8988T (cell line): ENCODE results near the gene AGBL4.

Experiments used
- DNase-seq: peaks from one replicate; pipeline ENCODE4 v3.0.0; 2011

Gene AGBL4

DNA sequence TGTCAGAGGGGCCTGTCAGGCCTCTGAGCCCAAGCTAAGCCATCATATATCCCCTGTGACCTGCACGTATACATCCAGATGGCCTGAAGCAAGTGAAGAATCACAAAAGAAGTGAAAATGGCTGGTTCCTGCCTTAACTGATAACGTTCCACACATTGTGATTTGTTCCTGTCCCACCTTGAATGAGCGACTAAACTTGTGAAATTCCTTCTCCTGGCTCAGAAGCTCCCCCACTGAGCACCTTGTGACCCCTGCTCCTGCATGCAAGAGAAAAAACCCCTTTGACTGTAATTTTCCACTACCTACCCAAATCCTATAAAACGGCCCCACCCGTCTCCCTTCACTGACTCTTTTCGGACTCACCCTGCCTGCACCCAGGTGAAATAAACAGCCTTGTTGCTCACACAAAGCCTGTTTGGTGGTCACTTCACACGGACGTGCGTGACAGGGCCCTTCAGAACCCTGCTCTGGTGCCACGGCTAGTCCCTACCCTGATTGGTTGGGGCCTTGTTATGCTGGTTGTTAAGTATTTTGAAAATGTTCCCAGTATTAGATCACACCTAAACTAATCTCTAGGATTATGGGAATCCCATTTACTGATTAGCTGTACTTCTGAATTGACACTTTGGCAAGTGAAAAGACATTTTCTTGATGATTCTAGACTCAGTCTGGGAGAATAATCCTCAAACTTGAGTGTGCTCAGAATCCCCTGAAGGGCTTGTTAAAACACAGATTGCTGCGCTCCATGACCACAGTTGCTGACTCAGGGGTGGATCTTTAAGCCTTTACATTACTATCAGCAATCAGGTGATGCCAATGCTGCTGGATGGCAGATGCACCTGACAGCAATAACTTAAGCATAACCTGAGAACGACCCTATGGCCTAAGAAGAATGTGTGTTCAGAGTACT lies 1523.0 kb downstream of the AGBL4 start:
- DNase-seq: no peak

DNA sequence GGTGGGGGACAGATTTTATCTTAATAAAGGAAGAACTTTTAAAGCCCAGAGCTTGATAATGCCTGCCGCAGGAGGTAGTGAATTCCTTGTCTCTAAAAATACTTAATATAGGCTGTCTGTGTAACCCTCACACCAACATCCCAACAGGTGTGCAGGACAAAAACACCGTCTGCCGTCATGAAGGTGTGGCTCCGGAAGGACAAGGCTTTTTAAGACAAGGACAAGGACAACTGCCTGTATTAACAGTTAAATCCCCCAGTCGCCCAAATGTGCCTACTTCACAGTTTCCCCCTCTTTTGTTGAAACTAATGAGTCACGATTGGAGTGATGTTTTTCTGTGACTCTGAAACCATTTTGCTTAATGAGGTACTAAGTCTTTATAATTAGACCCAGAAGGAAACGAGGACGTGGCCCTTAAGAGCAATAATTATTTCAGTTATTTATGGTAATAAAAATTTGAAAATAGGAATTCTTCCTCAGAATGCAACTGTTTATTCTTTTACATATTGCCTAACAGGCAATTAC lies 1524.5 kb downstream of the AGBL4 start:
- no peak for DNase-seq

DNA sequence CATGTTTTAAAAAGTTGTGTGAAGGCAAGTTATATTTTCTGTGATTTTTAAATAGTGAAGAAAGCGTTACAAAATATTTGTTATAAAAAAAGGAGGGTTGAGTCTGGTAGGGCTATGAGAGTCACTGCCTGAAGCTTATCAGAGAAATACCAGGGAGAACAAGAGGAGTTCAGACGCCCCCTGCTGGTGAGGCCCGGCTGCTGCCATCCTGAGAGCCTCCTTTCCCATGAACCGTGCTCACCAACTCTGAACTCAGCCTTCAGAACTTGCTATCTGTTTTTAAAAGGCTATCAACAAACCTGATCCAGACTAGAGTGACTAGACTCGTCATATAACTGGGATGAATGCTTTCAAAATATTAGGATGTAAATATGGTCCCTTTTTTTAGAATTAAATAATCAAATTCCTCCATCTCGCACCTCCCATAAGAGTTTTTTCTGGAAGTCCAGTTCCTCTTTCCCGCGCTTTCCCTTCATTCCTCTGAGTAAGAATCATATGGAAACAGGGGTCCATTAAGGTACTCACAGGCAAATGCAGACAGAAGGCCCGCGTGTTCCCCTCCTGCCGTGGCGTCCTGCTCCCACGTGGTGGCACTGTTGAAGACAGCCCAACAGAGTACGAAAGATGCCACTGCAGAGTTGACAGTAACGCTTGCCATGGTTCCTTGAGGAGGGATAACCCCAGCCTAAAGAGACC lies 1525.5 kb downstream of the AGBL4 start:
- DNase-seq: no peak

DNA sequence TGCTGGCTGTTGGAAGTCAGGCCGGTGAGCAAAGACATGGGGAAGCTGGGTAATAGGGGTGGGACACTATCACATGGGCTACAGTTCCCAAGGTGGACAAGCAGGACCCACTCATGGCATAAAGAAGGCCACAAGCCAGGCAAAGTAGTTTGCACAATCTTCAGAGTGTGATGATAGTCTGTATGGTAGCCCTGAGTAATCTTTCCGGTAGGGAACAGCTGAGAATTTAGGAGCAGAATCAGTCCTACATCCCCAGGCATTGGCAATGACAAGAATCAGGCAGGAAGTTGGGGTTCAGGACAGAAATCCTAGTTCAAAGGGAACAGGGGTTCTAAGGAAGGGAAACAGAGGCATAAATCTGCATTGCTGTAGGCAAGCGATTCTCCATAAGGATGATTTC lies 1527.8 kb downstream of the AGBL4 start:
- DNase-seq: no peak

DNA sequence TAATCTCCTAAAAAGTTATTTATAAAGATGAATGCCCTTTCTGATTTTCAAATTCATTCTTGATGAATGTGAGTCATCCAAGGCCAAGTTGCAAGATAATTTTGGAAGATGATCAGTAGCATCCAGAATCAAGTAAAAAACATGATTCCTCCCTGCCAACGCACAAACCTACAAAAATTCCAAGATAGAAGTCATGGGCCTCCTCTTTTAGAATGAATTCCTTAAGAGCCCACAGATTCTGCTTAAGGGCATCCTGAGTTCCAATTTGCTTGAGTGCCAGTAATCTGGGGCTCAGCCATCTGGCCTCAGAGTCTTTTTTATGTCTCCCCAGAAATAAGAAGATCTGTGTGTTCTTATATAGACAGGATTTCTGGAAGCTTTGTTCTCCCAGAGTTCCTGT lies 1528.6 kb downstream of the AGBL4 start:
- DNase-seq: no peak

DNA sequence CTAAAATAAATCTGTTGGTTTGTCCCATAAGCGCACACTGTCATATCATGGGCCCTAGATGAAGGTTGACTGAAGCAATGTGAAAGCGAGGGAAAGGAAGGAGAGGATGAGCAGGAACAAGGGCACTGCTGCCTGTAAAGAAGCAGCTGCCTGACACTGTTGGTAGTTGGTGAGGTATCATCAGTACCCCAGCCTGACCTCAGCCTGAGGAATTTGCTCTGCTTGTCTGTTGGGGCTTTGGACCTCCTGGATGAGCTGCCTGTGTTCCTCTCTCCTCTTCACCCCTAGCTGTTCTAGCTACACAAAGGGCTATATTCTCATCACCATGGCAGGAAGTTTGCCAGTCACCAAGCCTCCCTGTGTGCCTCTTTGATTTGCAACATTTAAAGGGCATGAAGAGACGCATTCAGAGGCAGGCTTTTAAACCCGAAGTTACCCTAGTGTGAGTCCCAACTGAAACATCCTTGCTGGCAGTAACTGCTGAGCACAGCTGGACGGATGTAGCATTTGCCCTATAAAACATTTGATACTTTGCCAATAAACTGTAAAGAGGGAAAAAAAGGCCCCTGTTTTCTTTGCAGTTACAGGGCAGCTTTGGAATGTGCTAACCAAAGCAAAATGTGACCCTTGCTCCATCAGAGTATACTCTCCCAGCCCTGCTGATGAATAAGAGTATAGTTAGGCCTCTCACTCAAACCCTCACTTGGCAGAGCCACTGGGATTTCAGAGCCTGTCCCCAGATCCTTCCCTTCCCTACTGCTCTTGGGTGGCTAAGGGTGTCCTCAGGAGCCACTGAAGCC lies 1529.6 kb downstream of the AGBL4 start:
- no peak for DNase-seq

DNA sequence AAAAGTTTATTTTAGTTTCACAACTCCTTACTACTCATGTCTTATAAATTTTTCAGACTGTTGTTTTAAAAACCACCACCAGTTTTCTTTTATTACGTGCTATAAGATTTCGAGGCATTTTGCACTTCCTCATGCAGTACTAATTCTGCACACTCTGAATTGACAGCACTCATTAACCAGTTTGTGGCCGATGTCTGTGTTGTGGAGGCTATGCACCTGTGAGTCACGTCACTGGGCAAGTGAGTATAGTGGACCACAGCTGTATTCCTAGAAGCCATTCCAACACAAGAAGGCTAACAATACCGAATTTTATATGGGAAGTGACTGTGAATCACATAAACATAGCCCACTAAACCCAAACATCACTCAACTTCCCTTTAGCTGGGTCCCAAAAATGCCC lies 1530.7 kb downstream of the AGBL4 start:
- DNase-seq: no peak

DNA sequence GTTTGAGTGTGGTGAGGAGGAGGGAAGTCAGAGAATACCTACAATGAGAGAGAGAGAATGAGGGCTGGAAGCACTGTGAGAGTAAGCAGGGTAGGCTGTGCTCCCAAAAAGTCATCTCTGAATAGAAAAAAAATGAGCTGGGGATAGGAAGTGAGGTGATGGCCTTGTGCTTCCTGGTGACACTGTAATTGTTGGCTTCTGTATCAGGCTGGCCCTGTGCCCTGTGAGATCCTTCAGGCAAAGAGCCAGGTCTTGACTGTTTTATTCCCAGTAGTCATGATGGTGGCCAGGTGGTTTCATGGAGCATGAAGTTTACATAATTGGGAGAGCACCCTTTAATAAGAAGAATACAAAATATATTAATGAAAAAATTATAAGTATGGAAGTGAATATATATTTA lies 1531.4 kb downstream of the AGBL4 start:
- DNase-seq: no peak

DNA sequence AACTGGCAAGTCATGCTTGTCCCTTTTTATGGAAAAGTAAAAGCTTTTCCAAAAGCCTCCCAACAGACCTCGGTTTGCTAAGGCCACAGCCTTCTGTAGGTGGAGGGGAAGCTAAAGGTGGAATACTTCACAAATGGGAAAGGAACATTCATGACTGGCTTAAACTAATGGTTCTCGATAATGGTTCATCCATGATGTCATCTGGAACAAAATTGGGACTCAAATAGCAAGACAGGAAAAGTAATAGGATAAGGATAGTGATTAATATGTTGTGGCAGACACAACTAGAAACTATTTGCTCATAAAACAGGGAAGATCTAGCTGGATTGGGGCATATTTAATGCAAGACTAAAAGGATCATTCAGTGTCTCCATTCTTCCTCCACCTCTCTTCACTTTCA lies 1535.0 kb downstream of the AGBL4 start:
- no peak for DNase-seq
